GM19372 (cell line): ENCODE data around the gene NEUROG1.

ENCODE experiments used
- ATAC-seq: cut with Tn5 transposase; IDR thresholded peaks from one replicate; pipeline ENCODE4 v1.9.1; 2021; ENCODE audit warnings: mild to moderate bottlenecking, low read depth, moderate library complexity; ENCODE audit not compliant: unreplicated experiment

Gene NEUROG1

GRCh38 chr5:135535820-135536801 lies at the start of gene NEUROG1:
Gene NEUROG1, minus strand, starts transcription at chr5:135535964. Its CDS starts 274 bp downstream, at chr5:135535690.
- no peak for ATAC-seq

- no peak for ATAC-seq
Measured at GRCh38 chr5:135584918-135585317, 49.2 kb upstream of the NEUROG1 start.

DNA sequence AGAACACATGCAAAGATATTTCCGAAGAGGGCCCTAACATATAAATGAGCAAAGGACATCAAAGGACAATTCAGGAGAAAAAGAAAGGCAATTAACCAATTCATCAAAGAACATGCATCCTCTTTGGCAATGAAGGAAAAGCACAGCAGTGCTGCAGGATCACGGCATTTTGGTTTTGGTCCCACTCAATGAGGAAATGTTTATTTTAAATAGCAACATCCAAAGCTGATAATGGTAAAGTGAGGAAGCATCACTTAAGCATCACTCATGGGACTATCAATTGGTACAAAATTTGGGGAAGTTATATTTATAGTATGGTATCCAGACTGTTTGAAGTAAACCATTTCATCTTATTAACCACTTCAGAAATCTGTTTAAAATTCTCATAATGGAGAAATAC lies 48.5 kb upstream of the NEUROG1 start:
- no peak for ATAC-seq

- no peak for ATAC-seq
Measured at GRCh38 chr5:135582099-135582781, 46.5 kb upstream of the NEUROG1 start.

DNA sequence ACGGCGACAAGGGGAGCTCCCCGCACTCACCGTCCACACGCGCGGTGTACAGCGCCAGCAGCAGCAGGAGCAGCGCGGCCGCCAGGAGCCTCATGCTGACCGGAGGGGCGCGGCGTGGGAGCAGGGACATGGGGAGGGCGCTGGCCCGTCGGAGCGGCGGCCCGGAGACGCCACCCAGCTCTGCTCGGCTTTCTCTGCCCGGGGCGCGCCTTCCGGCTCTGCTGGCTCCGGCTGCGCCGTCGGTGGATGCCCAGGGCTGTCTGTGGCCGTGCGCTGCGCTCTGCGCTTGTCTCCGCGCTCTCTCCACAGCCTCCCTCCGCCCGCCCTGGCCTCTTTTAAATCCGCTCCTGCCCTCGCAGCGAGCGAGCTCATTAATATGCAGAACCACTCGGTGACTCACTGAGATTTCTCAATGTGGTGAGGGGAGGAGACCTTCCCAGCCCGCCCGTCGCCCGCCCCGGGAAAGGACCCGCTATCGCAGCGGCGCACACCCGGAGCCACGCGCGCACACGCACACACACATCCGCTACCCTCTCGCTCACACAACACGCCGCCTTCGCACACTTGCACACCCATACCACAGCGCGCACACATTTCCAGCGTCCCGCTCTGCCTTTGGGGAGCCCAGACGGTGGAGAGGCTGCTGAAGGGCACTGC lies 43.0 kb upstream of the NEUROG1 start, which contains the start of gene CXCL14:
CXCL14 (minus strand) TSS at position 307 of the 657 bp plus-strand sequence; CDS start at position 94, 213 bp downstream.
- ATAC-seq, result no peak

DNA sequence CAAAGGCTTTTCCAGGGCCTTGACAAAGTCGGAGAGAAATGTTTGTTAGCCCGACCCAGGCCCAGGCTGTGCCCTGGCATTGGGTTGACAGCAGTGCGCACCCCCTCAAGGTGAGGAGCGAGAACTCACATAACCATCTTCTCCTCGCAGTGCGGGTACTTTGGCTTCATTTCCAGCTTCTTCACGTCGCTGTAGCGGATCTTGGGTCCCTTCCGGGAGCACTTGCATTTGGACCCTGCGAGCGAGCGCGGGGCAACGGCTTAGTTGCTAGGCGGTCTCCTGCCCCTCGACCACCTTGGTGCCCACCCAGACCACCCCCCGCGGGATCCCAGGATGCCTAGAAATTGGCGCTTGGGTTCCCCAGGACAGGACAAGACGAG lies 42.5 kb upstream of the NEUROG1 start:
- no peak for ATAC-seq

GRCh38 chr5:135577421-135577820 lies 41.7 kb upstream of the NEUROG1 start:
- ATAC-seq, result no peak

- no peak for ATAC-seq
Measured at GRCh38 chr5:135576075-135576599, 40.4 kb upstream of the NEUROG1 start.

DNA sequence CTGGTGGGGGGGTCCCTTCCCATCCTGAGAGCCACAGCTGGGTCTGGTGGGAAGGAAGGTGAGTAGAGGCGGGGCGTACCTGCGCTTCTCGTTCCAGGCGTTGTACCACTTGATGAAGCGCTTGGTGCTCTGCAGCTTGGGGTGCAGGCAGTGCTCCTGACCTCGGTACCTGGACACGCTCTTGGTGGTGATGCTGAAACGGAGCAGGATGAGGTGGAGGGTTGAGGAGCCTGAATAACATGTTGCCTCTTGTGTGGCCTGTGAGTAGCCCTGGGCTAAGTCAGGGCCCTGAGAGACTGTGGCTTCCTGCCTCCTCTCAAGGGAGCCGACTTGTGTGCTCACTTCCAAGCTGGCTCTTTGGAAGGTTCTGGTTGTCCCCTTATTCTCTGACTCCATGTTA lies 38.7 kb upstream of the NEUROG1 start:
- no peak for ATAC-seq

GRCh38 chr5:135571902-135572301 lies 36.1 kb upstream of the NEUROG1 start:
- no peak for ATAC-seq

- ATAC-seq, result no peak
Measured at GRCh38 chr5:135571066-135571609, 35.4 kb upstream of the NEUROG1 start.

DNA sequence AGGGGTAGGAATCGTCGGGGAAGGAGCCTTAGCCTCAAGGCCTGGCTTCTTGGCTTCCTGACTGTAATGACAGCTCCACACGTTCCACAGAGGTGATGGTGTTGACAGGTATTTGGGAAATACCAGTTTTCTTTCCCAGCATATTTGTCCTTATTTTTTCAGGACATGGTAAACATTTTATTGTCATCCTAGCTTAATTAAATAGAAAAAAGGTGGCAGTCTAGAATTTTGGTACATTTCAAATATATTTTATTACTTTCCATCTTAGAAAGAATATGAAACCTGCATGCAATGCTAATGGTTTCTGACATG lies 34.6 kb upstream of the NEUROG1 start:
- no peak for ATAC-seq

- no peak for ATAC-seq
Measured at GRCh38 chr5:135569755-135570452, 34.1 kb upstream of the NEUROG1 start.

GRCh38 chr5:135568923-135569360 lies 33.2 kb upstream of the NEUROG1 start:
- no peak for ATAC-seq

GRCh38 chr5:135568246-135568645 lies 32.5 kb upstream of the NEUROG1 start:
- ATAC-seq, result no peak

DNA sequence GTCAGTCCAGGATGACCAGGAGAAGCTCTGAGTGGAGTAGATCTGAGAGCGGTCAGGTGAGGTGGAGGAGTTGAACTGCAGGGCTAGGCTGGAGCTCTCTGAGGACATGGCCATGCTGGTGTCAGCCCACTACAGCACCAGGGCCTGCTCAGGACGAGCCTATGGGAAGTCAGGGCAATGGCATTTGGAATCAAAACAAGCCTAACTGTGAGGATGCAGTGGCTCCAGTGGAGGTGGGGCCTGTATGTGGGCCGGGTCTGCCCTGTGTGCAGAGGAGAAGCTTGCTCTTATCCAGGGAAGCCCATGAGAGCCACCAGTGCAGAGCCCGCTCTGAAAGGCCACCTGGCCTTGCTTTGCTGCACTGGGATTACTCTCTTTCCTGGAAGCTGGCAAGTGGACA lies 31.9 kb upstream of the NEUROG1 start:
- no peak for ATAC-seq

GRCh38 chr5:135566422-135567400 lies 30.9 kb upstream of the NEUROG1 start:
- no peak for ATAC-seq

DNA sequence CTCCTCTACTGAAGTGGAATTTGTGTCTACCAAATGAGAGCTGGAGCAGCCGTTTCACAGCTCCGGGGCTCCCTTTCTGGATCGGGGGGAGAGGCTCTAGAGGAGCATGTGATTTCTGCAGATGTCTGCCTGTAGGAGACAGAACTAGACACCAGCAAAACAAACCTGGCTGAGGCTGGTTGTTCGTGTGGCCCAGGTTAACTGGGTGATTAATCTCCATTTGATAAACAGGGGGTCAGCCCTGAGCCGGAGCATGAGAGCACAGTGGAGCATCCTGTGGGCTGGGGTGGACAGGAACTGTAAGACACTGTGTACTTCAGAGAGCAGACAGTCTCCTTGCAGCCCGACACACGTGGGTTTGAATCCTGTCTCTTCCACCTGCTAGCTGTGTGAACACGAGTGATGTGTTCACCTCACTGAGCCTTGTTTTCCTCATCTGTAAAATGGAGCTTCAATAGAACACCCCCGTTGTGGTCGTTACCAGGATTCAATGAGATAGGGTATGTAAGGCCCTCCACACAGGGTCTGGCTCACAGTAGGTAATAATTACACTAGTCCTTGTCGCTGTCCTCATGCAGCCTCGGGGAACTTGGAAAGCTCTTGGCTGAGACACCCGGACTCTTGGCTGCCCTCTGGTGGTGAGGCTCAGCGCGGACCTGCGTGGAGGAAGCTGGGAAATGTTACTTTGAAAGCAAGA lies 30.1 kb upstream of the NEUROG1 start:
- ATAC-seq, result no peak
